HG02759 (cell line): ENCODE data around the gene EPAS1.
"Not testable (repeated sequence)": the region's sequence is repeated elsewhere in the genome, so short reads cannot be mapped to it uniquely, and the experiment has no call there.

ENCODE experiments used
- ATAC-seq: cut with Tn5 transposase; IDR thresholded peaks from one replicate; pipeline ENCODE4 v1.9.1; 2021; ENCODE audit warnings: mild to moderate bottlenecking, moderate library complexity; ENCODE audit not compliant: unreplicated experiment

Gene EPAS1

GRCh38 chr2:46394649-46395510, 97.7 kb downstream of the EPAS1 start:
- no peak for ATAC-seq

DNA sequence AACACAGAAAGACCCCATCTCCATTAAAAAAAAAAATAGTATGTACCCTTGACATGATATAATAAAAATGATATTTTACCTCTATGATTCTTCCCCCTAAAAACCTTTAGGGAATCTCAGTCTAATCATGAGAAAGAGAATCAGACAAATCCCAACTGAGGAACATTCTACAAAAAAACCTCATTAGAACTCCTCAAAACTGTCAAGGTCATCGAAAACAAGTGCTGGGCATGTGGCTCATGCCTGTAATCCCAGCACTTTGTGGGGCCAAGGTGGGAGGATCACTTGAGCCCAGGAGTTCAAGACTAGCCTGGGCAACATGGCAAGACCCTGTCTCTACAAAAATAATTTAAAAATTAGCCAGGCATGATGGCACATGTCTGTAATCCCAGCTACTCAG, 98.5 kb downstream of the EPAS1 start:
- ATAC-seq = not testable (repeated sequence)

DNA sequence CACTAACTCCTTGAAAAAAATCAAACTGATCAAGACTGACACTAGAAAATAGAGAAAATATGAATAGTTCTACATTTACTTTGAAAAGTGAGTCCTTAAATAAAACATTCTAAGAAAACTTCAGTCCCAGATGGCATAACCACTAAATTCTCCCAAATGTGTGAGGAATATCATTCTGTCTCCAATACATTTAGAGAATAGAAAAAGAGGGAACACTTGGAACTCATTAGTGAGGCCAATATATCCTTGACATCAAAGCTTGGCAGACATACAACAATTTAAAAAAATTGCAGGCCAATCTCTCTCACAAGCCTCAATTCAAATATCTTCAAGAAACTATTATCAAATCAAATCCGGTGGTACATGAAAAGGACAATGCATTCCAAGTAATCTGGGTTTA, 102.8 kb downstream of the EPAS1 start:
- ATAC-seq = no peak

GRCh38 chr2:46402874-46403273, 105.7 kb downstream of the EPAS1 start:
- no peak for ATAC-seq

DNA sequence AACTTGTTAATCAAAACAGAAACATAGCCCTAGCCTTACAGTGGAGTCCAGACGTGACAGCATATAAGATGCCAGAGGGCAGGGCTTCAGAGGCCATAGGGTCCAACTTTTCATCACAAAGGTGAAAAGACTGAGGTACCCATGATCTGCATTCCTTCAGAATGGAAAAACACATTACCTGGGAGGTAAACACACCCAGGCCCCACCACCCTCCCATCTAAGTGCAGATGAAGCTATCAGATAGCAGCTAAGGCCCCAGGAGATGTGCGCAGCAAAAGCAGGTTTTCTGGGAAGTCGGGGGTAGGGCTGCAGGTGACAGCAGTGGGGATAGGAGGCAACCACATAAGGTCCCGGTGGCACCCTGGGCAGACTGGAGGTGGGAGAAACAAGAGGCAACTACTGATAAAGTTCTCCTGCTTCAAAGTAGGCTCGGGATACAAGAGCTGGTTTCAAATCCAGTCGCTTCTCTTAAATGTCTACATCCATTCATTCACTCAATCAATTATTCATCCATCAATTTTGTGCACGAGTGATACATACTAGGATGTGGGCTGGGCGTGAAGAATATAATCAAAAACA, 107.1 kb downstream of the EPAS1 start:
- ATAC-seq = no peak

GRCh38 chr2:46407852-46408455, 110.7 kb downstream of the EPAS1 start:
- ATAC-seq = no peak

DNA sequence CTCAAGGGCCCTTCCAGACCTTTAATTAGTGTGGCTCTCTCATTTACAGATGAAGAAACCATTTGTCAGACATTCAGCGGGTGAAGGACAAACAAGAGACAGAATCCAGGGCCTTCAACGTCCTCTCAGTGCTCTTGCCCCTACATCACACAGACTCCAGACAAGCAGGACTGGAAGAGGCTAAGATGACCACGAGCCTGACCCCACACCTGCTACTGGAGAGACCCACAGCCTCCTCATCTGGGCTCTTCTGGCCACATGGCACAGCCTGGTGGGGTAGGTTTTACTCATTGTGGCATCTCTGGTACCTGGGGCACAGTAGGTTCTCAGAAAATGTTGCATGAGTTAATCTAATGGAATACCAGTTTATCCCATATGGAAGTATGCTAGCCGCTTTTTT, 112.5 kb downstream of the EPAS1 start:
- no peak for ATAC-seq

DNA sequence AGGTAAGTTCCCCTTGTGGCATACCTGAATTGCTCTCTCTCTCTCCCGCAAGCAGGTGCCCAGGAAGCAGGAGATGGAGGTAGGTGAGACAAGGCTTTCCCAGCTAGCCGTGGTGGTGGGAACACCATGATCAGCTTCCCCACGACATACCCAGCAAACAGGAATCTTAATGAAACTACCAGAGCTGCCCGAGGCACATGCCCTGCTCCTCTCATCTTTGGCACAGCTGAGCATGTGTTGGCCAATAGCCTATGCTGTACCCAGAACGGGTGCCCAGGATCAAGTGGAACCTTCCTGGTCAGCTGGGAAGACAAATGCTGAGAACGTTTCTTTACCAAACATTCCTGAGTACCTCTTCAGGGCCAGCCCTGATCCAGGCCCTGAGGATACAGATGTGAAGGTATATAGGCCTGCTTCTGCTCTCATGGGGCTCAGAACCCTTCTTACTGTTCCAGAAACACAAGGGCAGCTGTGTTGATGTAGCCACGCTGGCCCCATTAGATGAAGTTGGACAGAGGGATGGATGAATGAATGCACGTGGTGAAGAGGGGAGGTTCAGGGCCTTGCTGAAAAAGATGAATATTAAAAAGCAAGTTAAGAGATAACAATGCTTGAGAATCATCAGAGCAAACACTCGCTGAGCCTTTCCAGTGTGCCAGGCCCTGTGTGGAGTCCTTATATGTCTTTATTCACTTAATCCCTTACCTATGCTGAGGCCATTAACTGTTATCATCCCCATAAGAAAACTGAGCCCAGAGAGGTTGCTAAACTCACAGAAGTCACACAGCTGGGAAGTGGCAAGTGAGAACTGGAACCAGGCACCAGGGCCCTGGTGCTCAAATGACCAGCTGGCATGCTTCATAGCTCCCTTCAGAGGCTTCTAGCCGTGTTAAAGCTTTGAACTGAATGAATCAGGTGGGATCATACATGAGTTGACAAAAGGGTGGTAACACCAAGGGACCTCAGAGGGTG, 113.4 kb downstream of the EPAS1 start:
- no peak for ATAC-seq

DNA sequence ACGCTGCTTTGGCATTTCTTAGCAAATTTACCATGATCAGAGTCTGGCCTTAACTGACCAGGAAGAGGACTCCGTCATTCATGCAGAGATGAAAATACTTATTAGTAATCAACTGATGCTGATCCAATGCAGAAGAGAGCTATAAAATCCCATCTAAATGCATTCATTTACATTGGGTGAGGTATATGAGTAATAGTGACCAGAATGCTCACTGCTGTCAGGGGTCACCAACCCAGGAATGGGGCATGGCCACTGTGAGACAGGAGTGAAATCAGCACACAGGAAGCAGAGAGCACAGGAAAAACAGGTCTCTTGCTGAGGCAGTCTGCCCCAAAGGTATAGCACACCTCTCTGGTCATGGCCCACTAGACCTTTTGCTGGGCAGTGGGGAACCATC, 114.0 kb downstream of the EPAS1 start:
- ATAC-seq = no peak

DNA sequence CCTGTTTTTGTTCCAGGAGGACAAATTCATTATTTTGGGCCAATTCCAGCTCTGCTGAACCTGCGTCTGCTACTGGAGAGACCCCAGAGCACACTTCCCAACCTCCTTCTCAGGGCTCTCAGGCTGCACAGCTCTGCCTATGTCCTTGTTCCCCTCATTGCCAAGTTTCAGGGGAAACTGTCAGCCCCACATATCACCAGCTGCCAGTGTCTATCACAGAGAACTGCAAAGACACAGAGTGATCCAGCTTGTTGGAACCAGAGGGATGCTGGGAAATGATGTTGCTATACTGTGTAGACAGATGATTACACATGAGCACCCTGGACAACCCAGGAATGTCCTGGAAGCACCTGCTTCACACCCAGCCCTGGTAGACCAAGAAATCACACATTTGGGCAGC, 114.8 kb downstream of the EPAS1 start:
- ATAC-seq = no peak

- no peak for ATAC-seq
These were observed 115.9 kb downstream of the EPAS1 start for GRCh38 chr2:46413111-46413510.

- ATAC-seq = no peak
These were observed 116.4 kb downstream of the EPAS1 start for GRCh38 chr2:46413631-46414030.

DNA sequence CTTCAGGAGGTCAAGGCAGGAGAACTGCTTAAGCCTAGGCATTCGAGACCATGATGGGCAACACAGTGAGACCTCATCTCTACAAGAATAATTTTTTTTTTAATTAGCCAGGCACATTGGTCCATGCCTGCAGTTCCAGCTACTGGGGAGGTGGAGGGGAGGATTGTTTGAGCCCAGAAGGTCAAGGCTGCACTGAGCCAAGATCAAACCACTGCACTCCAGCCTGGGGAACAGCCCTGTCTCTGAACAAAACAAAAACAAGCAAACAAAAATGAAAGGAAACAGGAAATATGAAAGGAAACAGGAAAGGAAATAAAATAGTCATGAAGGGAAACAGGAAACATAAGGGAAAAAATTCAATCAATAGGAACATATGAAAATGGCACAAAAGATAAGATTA, 117.5 kb downstream of the EPAS1 start:
- ATAC-seq = no peak

GRCh38 chr2:46416280-46416679, 119.1 kb downstream of the EPAS1 start:
- ATAC-seq = no peak

DNA sequence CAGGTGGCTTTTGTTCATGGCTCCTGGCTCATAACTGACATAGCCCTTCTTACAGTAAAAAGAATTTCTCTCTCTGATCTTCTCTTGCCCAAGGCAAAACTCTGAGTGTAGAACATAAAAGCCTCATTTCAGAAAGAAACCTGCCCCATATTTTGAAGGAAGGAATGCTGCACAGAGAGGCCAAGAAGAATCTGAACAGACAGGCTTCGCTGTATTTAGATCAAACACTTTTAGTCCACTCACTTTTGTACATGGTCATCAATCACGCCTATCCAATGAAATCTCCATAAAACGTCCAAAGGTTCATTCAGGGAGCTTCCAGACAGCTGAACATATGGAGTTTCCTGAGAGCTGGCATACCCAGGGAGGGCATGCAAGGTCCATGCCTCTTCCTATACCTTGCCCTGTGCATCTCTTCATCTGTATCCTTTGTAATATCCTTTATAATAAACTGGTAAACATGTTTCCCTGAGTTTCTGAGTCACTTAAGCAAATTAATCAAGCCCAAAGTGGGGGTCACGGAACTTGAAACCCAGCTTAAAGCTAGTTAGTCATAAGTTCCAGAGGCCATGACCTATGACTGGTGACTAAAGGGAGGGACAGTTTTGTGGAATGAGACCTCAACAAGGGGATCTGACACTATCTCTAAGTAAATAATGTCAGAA, 119.7 kb downstream of the EPAS1 start:
- ATAC-seq = no peak

DNA sequence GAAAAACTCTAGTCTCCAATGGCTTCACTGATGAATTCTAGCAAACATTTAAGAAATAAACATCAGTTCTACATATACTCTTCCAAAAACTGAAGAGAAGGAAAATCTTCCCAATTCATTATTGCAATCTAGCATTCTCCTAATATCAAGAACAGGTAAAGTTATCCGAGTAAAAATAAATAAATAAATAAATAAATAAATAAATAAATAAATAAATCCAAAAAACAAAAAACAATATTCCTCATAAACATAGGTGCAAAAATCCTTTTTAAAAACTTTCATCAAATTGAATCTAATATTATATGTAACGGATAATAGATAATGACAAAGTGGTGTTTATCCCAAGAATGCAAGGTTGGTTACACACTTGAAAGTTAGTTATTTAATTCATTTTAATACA, 123.7 kb downstream of the EPAS1 start:
- ATAC-seq = no peak

DNA sequence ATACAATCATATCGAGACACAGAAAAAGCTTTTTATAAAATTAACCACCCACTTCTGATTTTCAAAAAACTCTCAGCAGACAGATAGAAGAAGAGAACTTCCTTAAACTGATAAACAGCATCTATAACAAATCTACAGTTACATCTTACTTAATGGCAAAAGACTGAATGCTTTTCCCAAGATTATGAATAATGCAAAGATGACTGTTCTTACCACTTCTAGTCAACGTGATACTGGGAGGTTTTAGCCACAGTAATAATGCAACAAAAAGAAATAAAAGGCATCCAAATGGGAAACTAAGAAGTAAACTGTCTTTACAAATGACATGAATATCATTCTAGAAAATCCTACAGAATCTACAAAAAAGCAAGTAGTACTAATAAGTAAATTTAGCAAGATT, 124.2 kb downstream of the EPAS1 start:
- no peak for ATAC-seq

GRCh38 chr2:46422717-46423394, 125.6 kb downstream of the EPAS1 start:
- no peak for ATAC-seq

DNA sequence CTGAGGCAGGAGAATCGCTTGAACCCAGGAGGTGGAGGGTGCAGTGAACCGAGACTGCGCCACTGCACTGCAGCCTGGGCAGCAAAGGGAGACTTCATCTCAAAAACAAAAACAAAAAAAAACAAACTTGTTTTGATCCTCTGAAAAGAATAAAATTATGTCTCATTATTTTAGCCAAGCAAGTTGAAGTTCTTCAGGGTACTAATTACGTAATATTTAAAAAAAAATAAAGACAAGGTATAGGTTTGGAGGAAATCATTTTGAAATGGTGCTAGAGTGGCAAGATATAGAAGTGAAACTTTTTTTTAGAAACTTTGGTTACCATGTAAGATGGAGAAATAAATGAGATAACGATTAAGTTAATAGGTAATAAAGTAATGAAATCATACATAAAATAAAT, 127.7 kb downstream of the EPAS1 start:
- ATAC-seq = no peak

DNA sequence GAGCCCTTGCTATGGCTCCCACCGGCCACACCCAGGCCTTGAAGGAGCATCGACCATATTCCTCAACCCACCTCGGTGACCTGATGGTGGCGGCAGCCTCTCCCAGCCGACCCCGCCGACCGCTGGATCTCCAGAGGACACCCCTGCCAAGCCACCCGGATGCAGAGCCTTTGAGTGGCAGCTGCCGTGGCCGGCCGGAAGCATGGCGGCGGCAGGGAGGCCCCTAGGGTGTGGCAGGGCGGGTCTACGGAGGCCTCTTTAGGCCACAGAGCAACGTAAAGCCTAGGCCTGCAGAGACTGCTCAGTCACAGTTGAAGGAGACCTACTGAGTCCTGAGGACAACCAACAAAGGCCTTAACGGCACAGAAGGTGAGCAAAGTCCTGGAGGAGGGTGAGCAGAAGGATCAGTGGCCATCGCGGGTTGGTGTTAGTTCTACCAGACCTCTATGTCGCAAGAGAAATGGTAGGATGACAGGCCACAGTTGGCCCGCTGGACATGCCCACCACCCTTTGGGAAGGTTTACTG, 131.8 kb downstream of the EPAS1 start:
- ATAC-seq = no peak
